Activated gamma-delta T cell treated with Interleukin-2 at 50 U/mL for 16 hours (primary cell): ENCODE data around the gene PRKCB.
A peak's percentile ranks its signal among the peaks of the same experiment; 100 is the strongest.

ENCODE experiments used
- DNase-seq: peaks from one replicate; pipeline ENCODE4 v3.0.0-alpha.2; 2020

PRKCB gene

GRCh38 chr16:23867566-23867965 is 31.8 kb downstream of the PRKCB start:
- no peak for DNase-seq

GRCh38 chr16:23868136-23868535 is 32.4 kb downstream of the PRKCB start:
- DNase-seq = no peak

- DNase-seq = peak; percentile 19
These were observed 33.3 kb downstream of the PRKCB start for GRCh38 chr16:23869052-23869451.

- no peak for DNase-seq
These were observed 36.1 kb downstream of the PRKCB start for GRCh38 chr16:23871924-23872323.

- DNase-seq = no peak
These were observed 39.0 kb downstream of the PRKCB start for GRCh38 chr16:23874613-23875294.

GRCh38 chr16:23876256-23876896 is 40.6 kb downstream of the PRKCB start:
- no peak for DNase-seq

GRCh38 chr16:23877107-23878070 is 41.6 kb downstream of the PRKCB start:
- DNase-seq = peak; percentile 9

- no peak for DNase-seq
These were observed 44.1 kb downstream of the PRKCB start for GRCh38 chr16:23879735-23880373.

GRCh38 chr16:23889189-23889588 is 53.4 kb downstream of the PRKCB start:
- DNase-seq = no peak

- no peak for DNase-seq
These were observed 58.2 kb downstream of the PRKCB start for GRCh38 chr16:23893986-23894385.

GRCh38 chr16:23895052-23895451 is 59.3 kb downstream of the PRKCB start:
- DNase-seq = no peak

GRCh38 chr16:23896832-23897821 is 61.3 kb downstream of the PRKCB start:
- no peak for DNase-seq

- no peak for DNase-seq
These were observed 63.1 kb downstream of the PRKCB start for GRCh38 chr16:23898682-23899430.

GRCh38 chr16:23899869-23900268 is 64.1 kb downstream of the PRKCB start:
- no peak for DNase-seq

GRCh38 chr16:23900480-23901177 is 64.8 kb downstream of the PRKCB start:
- no peak for DNase-seq

GRCh38 chr16:23901178-23902033 is 65.6 kb downstream of the PRKCB start:
- no peak for DNase-seq

- DNase-seq = no peak
These were observed 66.4 kb downstream of the PRKCB start for GRCh38 chr16:23902034-23902747.

GRCh38 chr16:23902748-23903414 is 67.1 kb downstream of the PRKCB start:
- no peak for DNase-seq
